NCI-H146 treated with DMSO at 0.1 percent for 48 hours (cell line): ENCODE data around the gene USP33.
"Not testable (repeated sequence)": the region's sequence is repeated elsewhere in the genome, so short reads cannot be mapped to it uniquely, and the experiment has no call there.

Experiments used
- DNase-seq: peaks from one replicate; lab custom pipeline; 2025; ENCODE audit not compliant: unreplicated experiment; lab: John Stamatoyannopoulos, UW

Gene USP33

GRCh38 chr1:77759071-77760028 is at the start of gene USP33:
TSS of gene USP33 (minus strand) at chr1:77759852. CDS start at chr1:77741697, 18,155 bp downstream.
- peak; percentile 73 for DNase-seq

GRCh38 chr1:77803371-77803770 is 43.7 kb upstream of the USP33 start:
- no peak for DNase-seq

GRCh38 chr1:77802026-77802425 is 42.4 kb upstream of the USP33 start:
- no peak for DNase-seq

- no peak for DNase-seq
Observed at GRCh38 chr1:77797991-77798390, 38.3 kb upstream of the USP33 start.

- no peak for DNase-seq
Observed at GRCh38 chr1:77796695-77797405, 37.2 kb upstream of the USP33 start.

- DNase-seq: no peak
Observed at GRCh38 chr1:77794550-77794949, 34.9 kb upstream of the USP33 start.

GRCh38 chr1:77786093-77786741 is 26.6 kb upstream of the USP33 start:
- DNase-seq: not testable (repeated sequence)

- no peak for DNase-seq
Observed at GRCh38 chr1:77783141-77783540, 23.5 kb upstream of the USP33 start.

GRCh38 chr1:77781683-77782082 is 22.0 kb upstream of the USP33 start:
- DNase-seq: no peak

- DNase-seq: peak; percentile 92
Observed at GRCh38 chr1:77779529-77780281, 20.1 kb upstream of the USP33 start, which contains the start of gene MIGA1. TSS of gene MIGA1 (plus strand) at chr1:77779649. CDS start at chr1:77783253, 3,604 bp downstream.

- no peak for DNase-seq
Observed at GRCh38 chr1:77776007-77776700, 16.5 kb upstream of the USP33 start.

GRCh38 chr1:77768006-77768405 is 8.4 kb upstream of the USP33 start:
- no peak for DNase-seq

GRCh38 chr1:77762072-77762476 is 2.4 kb upstream of the USP33 start:
- no peak for DNase-seq

GRCh38 chr1:77757603-77758002 is 2.0 kb downstream of the USP33 start:
- no peak for DNase-seq

GRCh38 chr1:77757066-77757584 is 2.5 kb downstream of the USP33 start:
- DNase-seq: no peak

- DNase-seq: no peak
Observed at GRCh38 chr1:77756052-77756754, 3.4 kb downstream of the USP33 start.

GRCh38 chr1:77749489-77749888 is 10.2 kb downstream of the USP33 start:
- not testable (repeated sequence) for DNase-seq

- DNase-seq: no peak
Observed at GRCh38 chr1:77744576-77744975, 15.1 kb downstream of the USP33 start.

GRCh38 chr1:77742011-77742555 is 17.6 kb downstream of the USP33 start:
- DNase-seq: peak; percentile 81
